Esophagus squamous epithelium (tissue), 4 donors: Measurements from ENCODE around the gene GADD45B.

ENCODE experiments used
- CTCF ChIP-seq, 6 experiments: fragments of 450-650 bp in 4 of 6; fragments of 200-600 bp in 2 of 6; sonication (generic) in 2 of 6; IDR thresholded peaks; one replicate each; pipeline ENCODE4 v1.5.1; 2016 to 2019; ENCODE audit warnings: antibody characterized with exemption in 6 of 6, mild to moderate bottlenecking in 4 of 6, moderate library complexity in 4 of 6
- POLR2A ChIP-seq, 4 donors: fragments of 450-650 bp; IDR thresholded peaks; one replicate each; pipeline ENCODE4 v1.6.1; 2017; ENCODE audit warnings: antibody characterized with exemption in 4 of 4, mild to moderate bottlenecking in 4 of 4, moderate library complexity in 3 of 4

GRCh38 chr19:2483484-2484151, 7.7 kb downstream of the GADD45B start:
- no peak for TF ChIP-seq CTCF (IDR thresholded peaks at IDR 0.05)
- TF ChIP-seq POLR2A (IDR thresholded peaks at IDR 0.05) = no peak
